Measurements from ENCODE around the gene CADM1.

- TF ChIP-seq, protein P1, sequence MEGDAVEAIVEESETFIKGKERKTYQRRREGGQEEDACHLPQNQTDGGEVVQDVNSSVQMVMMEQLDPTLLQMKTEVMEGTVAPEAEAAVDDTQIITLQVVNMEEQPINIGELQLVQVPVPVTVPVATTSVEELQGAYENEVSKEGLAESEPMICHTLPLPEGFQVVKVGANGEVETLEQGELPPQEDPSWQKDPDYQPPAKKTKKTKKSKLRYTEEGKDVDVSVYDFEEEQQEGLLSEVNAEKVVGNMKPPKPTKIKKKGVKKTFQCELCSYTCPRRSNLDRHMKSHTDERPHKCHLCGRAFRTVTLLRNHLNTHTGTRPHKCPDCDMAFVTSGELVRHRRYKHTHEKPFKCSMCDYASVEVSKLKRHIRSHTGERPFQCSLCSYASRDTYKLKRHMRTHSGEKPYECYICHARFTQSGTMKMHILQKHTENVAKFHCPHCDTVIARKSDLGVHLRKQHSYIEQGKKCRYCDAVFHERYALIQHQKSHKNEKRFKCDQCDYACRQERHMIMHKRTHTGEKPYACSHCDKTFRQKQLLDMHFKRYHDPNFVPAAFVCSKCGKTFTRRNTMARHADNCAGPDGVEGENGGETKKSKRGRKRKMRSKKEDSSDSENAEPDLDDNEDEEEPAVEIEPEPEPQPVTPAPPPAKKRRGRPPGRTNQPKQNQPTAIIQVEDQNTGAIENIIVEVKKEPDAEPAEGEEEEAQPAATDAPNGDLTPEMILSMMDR (conservative IDR thresholded peaks at IDR 0.05; ENCODE audit: low read depth, low read length) = no peak
- no peak for TF ChIP-seq EZH2 (IDR thresholded peaks at IDR 0.05; ENCODE audit: borderline replicate concordance, low read depth, low read length, poor library complexity, severe bottlenecking)
Measured at GRCh38 chr11:115311949-115312348, 192.3 kb downstream of the CADM1 start.
